ENCODE measurements around the gene PPM1H. TPM values are rescaled to one million over a fixed set of nuclear protein-coding genes. Genes with fewer than 3 reads are reported as not detected.

The PPM1H gene
- total RNA-seq, 1 experiment from 2014 or later: 0.04 TPM

GRCh38 chr12:62605981-62606380 lies 329.0 kb downstream of the PPM1H start:
- ChIA-PET POLR2A (ENCODE audit: low non-redundant PET) (interaction anchor here (0.6 kb wide), 1 partner anchor 395 kb away, joined by 8 read pairs; no protein-coding TSS in a partner anchor), CTCF (interaction anchor here (1.2 kb wide), 1 partner anchor 463 kb away, joined by 3 read pairs; no protein-coding TSS in a partner anchor)
- no peak overlapping the region for H3K27ac ChIP-seq (ENCODE audit: low read depth, low read length, poor library complexity, severe bottlenecking)
- H3K4me1 ChIP-seq (ENCODE audit: insufficient read depth, low read length, poor library complexity, severe bottlenecking): peaks cover 19% of the 10 kb centered on the region
- no peak overlapping the region for H3K4me3 ChIP-seq (ENCODE audit: low read depth, low read length, poor library complexity, severe bottlenecking)
- no peaks in the 10 kb centered on the region for H3K36me3 ChIP-seq (ENCODE audit: insufficient read depth, low read length, poor library complexity, severe bottlenecking)
- no peak for TF ChIP-seq EZH2 (IDR thresholded peaks at IDR 0.05; ENCODE audit: borderline replicate concordance, low read depth, low read length, poor library complexity, severe bottlenecking)
- TF ChIP-seq CTCF (conservative IDR thresholded peaks at IDR 0.05; ENCODE audit: low read depth, low read length): no peak
- H3K9me3 ChIP-seq (ENCODE audit: low read depth, low read length, poor library complexity, severe bottlenecking): no peaks in the 10 kb centered on the region
- intact Hi-C loops (cut with micrococcal nuclease; ENCODE audit: unreplicated experiment): no loop called here
- H3K27me3 ChIP-seq (replicated peaks; ENCODE audit: insufficient read depth, low read depth, low read length, poor library complexity): no peaks in the 10 kb centered on the region
- no peak for DNase-seq (ENCODE audit: low spot score)
- BruUV-seq (replicated peaks): no TSS peak

DNA sequence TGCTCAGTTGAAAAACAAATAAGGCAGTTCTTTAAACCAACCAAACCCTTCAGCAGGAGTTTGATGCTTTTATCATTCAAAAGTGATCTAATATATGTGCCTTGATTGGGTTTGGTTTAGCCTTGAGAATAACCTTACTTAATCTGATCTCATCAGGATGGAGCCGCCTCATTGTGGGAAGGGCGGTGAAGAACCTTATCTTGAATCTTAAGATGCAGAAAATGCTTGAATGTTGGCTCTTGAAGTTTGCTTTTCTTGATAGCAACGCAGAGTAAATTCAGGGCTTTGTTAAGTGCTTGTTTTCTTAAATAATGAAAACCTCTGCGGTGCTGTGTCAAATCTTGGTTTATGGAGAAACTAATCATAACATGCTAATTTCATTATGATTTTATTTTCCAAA lies 330.1 kb downstream of the PPM1H start:
- intact Hi-C loops (cut with micrococcal nuclease; ENCODE audit: unreplicated experiment): loop anchor here (5.0 kb wide), 1 partner anchor 107 kb away; no protein-coding TSS in a partner anchor
- CTCF ChIA-PET: interaction anchor here (1.2 kb wide), 1 partner anchor 464 kb away, joined by 3 read pairs; no protein-coding TSS in a partner anchor
- DNase-seq (ENCODE audit: low spot score): no peak
- Histone ChIP-seq H3K36me3 (ENCODE audit: insufficient read depth, low read length, poor library complexity, severe bottlenecking) (no peaks in the 10 kb centered on the region), H3K4me3 (ENCODE audit: low read depth, low read length, poor library complexity, severe bottlenecking) (peak overlapping the region; percentile 75), H3K9me3 (ENCODE audit: low read depth, low read length, poor library complexity, severe bottlenecking) (no peaks in the 10 kb centered on the region), H3K27ac (ENCODE audit: low read depth, low read length, poor library complexity, severe bottlenecking) (no peak overlapping the region), H3K4me1 (ENCODE audit: insufficient read depth, low read length, poor library complexity, severe bottlenecking) (peaks cover 19% of the 10 kb centered on the region), H3K27me3 (replicated peaks; ENCODE audit: insufficient read depth, low read depth, low read length, poor library complexity) (no peaks in the 10 kb centered on the region)
- TF ChIP-seq CTCF (conservative IDR thresholded peaks at IDR 0.05; ENCODE audit: low read depth, low read length) (no peak), EZH2 (IDR thresholded peaks at IDR 0.05; ENCODE audit: borderline replicate concordance, low read depth, low read length, poor library complexity, severe bottlenecking) (no peak)
- POLR2A ChIA-PET (ENCODE audit: low non-redundant PET): no interaction called here
- BruUV-seq (replicated peaks): no TSS peak

- intact Hi-C loops (cut with micrococcal nuclease; ENCODE audit: unreplicated experiment): loop anchor here (5.0 kb wide), 1 partner anchor 108 kb away; no protein-coding TSS in a partner anchor
- Histone ChIP-seq H3K27ac (ENCODE audit: low read depth, low read length, poor library complexity, severe bottlenecking) (peak overlapping the region; percentile 99), H3K4me3 (ENCODE audit: low read depth, low read length, poor library complexity, severe bottlenecking) (peak overlapping the region; percentile 75), H3K27me3 (replicated peaks; ENCODE audit: insufficient read depth, low read depth, low read length, poor library complexity) (no peaks in the 10 kb centered on the region), H3K4me1 (ENCODE audit: insufficient read depth, low read length, poor library complexity, severe bottlenecking) (peaks cover 19% of the 10 kb centered on the region), H3K9me3 (ENCODE audit: low read depth, low read length, poor library complexity, severe bottlenecking) (no peaks in the 10 kb centered on the region), H3K36me3 (ENCODE audit: insufficient read depth, low read length, poor library complexity, severe bottlenecking) (no peaks in the 10 kb centered on the region)
- no TSS peak for BruUV-seq (replicated peaks)
- TF ChIP-seq EZH2 (IDR thresholded peaks at IDR 0.05; ENCODE audit: borderline replicate concordance, low read depth, low read length, poor library complexity, severe bottlenecking): no peak
- TF ChIP-seq CTCF (conservative IDR thresholded peaks at IDR 0.05; ENCODE audit: low read depth, low read length): no peak
- no peak for DNase-seq (ENCODE audit: low spot score)
- ChIA-PET POLR2A (ENCODE audit: low non-redundant PET) (no interaction called here), CTCF (no interaction called here)
Observed at GRCh38 chr12:62604373-62604772, 330.6 kb downstream of the PPM1H start.

Measured in A673 (cell line).